IMR-90 (cell line): ENCODE measurements around the gene PRR5L. TPM values are rescaled to one million over a fixed set of nuclear protein-coding genes. Genes with fewer than 3 reads are reported as not detected.

Experiments
- ATAC-seq: fragments of 200-7000 bp; cut with Tn5 transposase; 2 replicates; pipeline ENCODE4 v1.9.1; 2020; ENCODE audit warnings: low read depth, mild to moderate bottlenecking, moderate library complexity
- BruUV-seq: library from RNA; stranded (reverse); fragments of 400-500 nt; replicated peaks from 2 replicates; lab custom pipeline; 2021; lab: Mats Ljungman, UMichigan
- CTCF ChIA-PET: fragments of 300-600 bp; formaldehyde crosslinking; extraction: SDS; loops from one replicate; lab custom pipeline; 2021; ENCODE audit warnings: antibody characterized with exemption; lab: Yijun Ruan, JAX
- POLR2A ChIA-PET: fragments of 300-600 bp; sonication (Branson Sonifier 250); formaldehyde crosslinking; loops from one replicate; lab custom pipeline; 2022; ENCODE audit warnings: antibody characterized with exemption; ENCODE audit not compliant: unreplicated experiment; lab: Charles Lee
- DNase-seq: peaks from one replicate; pipeline ENCODE4 v3.0.0; 2013
- H2AFZ ChIP-seq: replicated peaks from 2 replicates; pipeline ENCODE3; 2013; ENCODE audit warnings: low read length, mild to moderate bottlenecking; ENCODE audit not compliant: poor library complexity
- H2AK5ac ChIP-seq: 2 replicates; pipeline ENCODE4 v1.6.1; 2013; ENCODE audit warnings: low read depth, low read length, inconsistent platforms
- H2AK9ac ChIP-seq: replicated peaks from 2 replicates; pipeline ENCODE3; 2013; ENCODE audit warnings: mild to moderate bottlenecking, low read depth, low read length, moderate library complexity; ENCODE audit not compliant: poor library complexity
- H2BK120ac ChIP-seq: 2 replicates; pipeline ENCODE4 v1.6.1; 2013; ENCODE audit warnings: low read depth, low read length, inconsistent platforms
- H2BK15ac ChIP-seq: 3 replicates; pipeline ENCODE4 v1.6.1; 2013; ENCODE audit warnings: low read depth, low read length, inconsistent platforms
- H2BK20ac ChIP-seq: 2 replicates; pipeline ENCODE4 v1.6.1; 2013; ENCODE audit warnings: low read depth, mild to moderate bottlenecking, inconsistent platforms, low read length, moderate library complexity
- H2BK5ac ChIP-seq: 2 replicates; pipeline ENCODE4 v1.6.1; 2013; ENCODE audit warnings: mild to moderate bottlenecking, low read depth, low read length, inconsistent platforms; ENCODE audit not compliant: poor library complexity, severe bottlenecking
- H3K14ac ChIP-seq: replicated peaks from 2 replicates; pipeline ENCODE4 v1.6.1; 2013; ENCODE audit warnings: low read depth, low read length, inconsistent platforms
- H3K18ac ChIP-seq: 2 replicates; pipeline ENCODE4 v1.6.1; 2013; ENCODE audit warnings: low read depth, low read length, control low read depth
- H3K23ac ChIP-seq: 2 replicates; pipeline ENCODE4 v1.6.1; 2013; ENCODE audit warnings: low read depth, low read length, inconsistent platforms
- H3K27ac ChIP-seq: 2 replicates; pipeline ENCODE4 v1.5.1; 2013; ENCODE audit warnings: mild to moderate bottlenecking, control low read depth, low read length; ENCODE audit not compliant: insufficient read depth
- H3K27me3 ChIP-seq: 2 replicates; pipeline ENCODE4 v1.6.1; 2013; ENCODE audit warnings: low read length; ENCODE audit not compliant: control insufficient read depth, insufficient read depth
- H3K36me3 ChIP-seq: 2 replicates; pipeline ENCODE4 v1.6.1; 2013; ENCODE audit warnings: low read length, mixed read lengths; ENCODE audit not compliant: control insufficient read depth, insufficient read depth
- H3K4ac ChIP-seq: 2 replicates; pipeline ENCODE4 v1.6.1; 2013; ENCODE audit warnings: low read depth, low read length, inconsistent platforms
- H3K4me1 ChIP-seq: 2 replicates; pipeline ENCODE4 v1.6.1; 2013; ENCODE audit warnings: low read length, mixed read lengths; ENCODE audit not compliant: control insufficient read depth, insufficient read depth
- H3K4me2 ChIP-seq: 2 replicates; pipeline ENCODE4 v1.6.1; 2013; ENCODE audit warnings: low read depth, mild to moderate bottlenecking, control low read depth, low read length, moderate library complexity
- H3K4me3 ChIP-seq: 2 replicates; pipeline ENCODE4 v1.5.1; 2013; ENCODE audit warnings: low read depth, mild to moderate bottlenecking, control low read depth, low read length, moderate library complexity; ENCODE audit not compliant: insufficient read depth
- H3K56ac ChIP-seq: 2 replicates; pipeline ENCODE4 v1.6.1; 2013; ENCODE audit warnings: low read length, inconsistent platforms; ENCODE audit not compliant: insufficient read depth; ENCODE audit errors: extremely low read depth
- H3K79me1 ChIP-seq, 2 experiments: 2 replicates each; pipeline ENCODE4 v1.6.1; 2013; ENCODE audit warnings: low read length in 2 of 2, inconsistent platforms in 1 of 2, low read depth in 1 of 2
- H3K9ac ChIP-seq: 2 replicates; pipeline ENCODE4 v1.6.1; 2013; ENCODE audit warnings: low read depth, low read length, control low read depth
- H3K9me1 ChIP-seq: 2 replicates; pipeline ENCODE4 v1.6.1; 2013; ENCODE audit warnings: low read length, inconsistent platforms; ENCODE audit not compliant: insufficient read depth
- H3K9me3 ChIP-seq: 2 replicates; pipeline ENCODE4 v1.6.1; 2013; ENCODE audit warnings: low read length; ENCODE audit not compliant: control insufficient read depth, insufficient read depth
- H4K20me1 ChIP-seq: 2 replicates; pipeline ENCODE4 v1.6.1; 2013; ENCODE audit warnings: low read length, inconsistent platforms; ENCODE audit not compliant: insufficient read depth
- H4K5ac ChIP-seq: 2 replicates; pipeline ENCODE4 v1.6.1; 2013; ENCODE audit warnings: mild to moderate bottlenecking, low read depth, low read length, control low read depth
- H4K8ac ChIP-seq, 2 experiments: 2 replicates each; pipeline ENCODE4 v1.6.1; 2013; ENCODE audit warnings: low read depth in 2 of 2, low read length in 2 of 2, control low read depth in 1 of 2, inconsistent platforms in 1 of 2
- H4K91ac ChIP-seq: 2 replicates; pipeline ENCODE4 v1.6.1; 2013; ENCODE audit warnings: low read depth, low read length, inconsistent platforms; ENCODE audit not compliant: insufficient read depth
- BHLHE40 ChIP-seq: fragments of 150-350 bp; IDR thresholded peaks from 2 replicates; pipeline ENCODE4 v1.6.1; 2016; ENCODE audit warnings: mild to moderate bottlenecking, low read depth, low read length
- CEBPB ChIP-seq: IDR thresholded peaks from 2 replicates; pipeline ENCODE4 v1.6.1; 2012; ENCODE audit warnings: low read depth, low read length, improper control_type of control experiment
- MAFK ChIP-seq: IDR thresholded peaks from 2 replicates; pipeline ENCODE4 v1.6.1; 2012; ENCODE audit warnings: low read depth, low read length, improper control_type of control experiment
- MAZ ChIP-seq: IDR thresholded peaks from 2 replicates; pipeline ENCODE4 v1.6.1; 2012; ENCODE audit warnings: low read depth, mild to moderate bottlenecking, low read length, improper control_type of control experiment, moderate library complexity, borderline replicate concordance
- MXI1 ChIP-seq: IDR thresholded peaks from 2 replicates; pipeline ENCODE4 v1.6.1; 2012; ENCODE audit warnings: low read depth, mild to moderate bottlenecking, low read length, moderate library complexity, borderline replicate concordance
- NFE2L2 ChIP-seq: fragments of 150-350 bp; IDR thresholded peaks from 2 replicates; pipeline ENCODE4 v1.6.1; 2016; ENCODE audit warnings: low read depth, mild to moderate bottlenecking, low read length
- POLR2A ChIP-seq: IDR thresholded peaks from 2 replicates; pipeline ENCODE4 v1.6.1; 2012; ENCODE audit warnings: mild to moderate bottlenecking, low read depth, low read length
- WGBS, 2 experiments: methylation state at CpG; one replicate each; pipeline versions ENCODE4 v1.1.5 to v1.1.7; 2013; ENCODE audit warnings: missing lambda C conversion rate in 2 of 2; ENCODE audit not compliant: insufficient read length in 1 of 2; ENCODE audit errors: extremely low coverage in 2 of 2; 5-methylcytosine and 5-hydroxymethylcytosine counted together
- dilution Hi-C: fragments of 300-500 bp; cut with HindIII; formaldehyde crosslinking; loops from one replicate; pipeline ENCODE4 v1.14.3; 2018; ENCODE audit warnings: low sequenced_read_pairs; ENCODE audit not compliant: unreplicated experiment
- in situ Hi-C: fragments of 300-500 bp; cut with MboI; formaldehyde crosslinking; loops from 3 replicates; pipeline ENCODE4 v1.14.3; 2019; ENCODE audit warnings: low sequenced_read_pairs, inconsistent platforms, mixed read lengths
- intact Hi-C: fragments of 100-400 bp; cut with micrococcal nuclease; formaldehyde crosslinking; loops from 2 replicates; pipeline ENCODE4 v1.10.0; 2022
- polyA plus RNA-seq, 3 experiments: library from polyadenylated mRNA; depleted of rRNA; stranded (reverse); fragments of >200 nt; gene quantifications; 2 replicates each; pipeline ENCODE4 v1.2.3, GENCODE V29; 2012; ENCODE audit warnings: low replicate concordance in 1 of 3
- total RNA-seq: library from RNA; depleted of rRNA; stranded (reverse); fragments of >200 nt; gene quantifications from 2 replicates; pipeline ENCODE4 v1.2.3, GENCODE V29; 2012
- TF ChIP-seq, protein P1 (sequence below): fragments of 150-350 bp; IDR thresholded peaks from 2 replicates; pipeline ENCODE4 v1.6.1; 2017; ENCODE audit warnings: mild to moderate bottlenecking, antibody characterized with exemption, low read length, low read depth
- TF ChIP-seq, protein P2 (sequence below): conservative IDR thresholded peaks from 2 replicates; pipeline ENCODE4 v1.5.1; 2012; ENCODE audit warnings: mild to moderate bottlenecking, low read depth, low read length, improper control_type of control experiment

Gene PRR5L
- total and polyA plus RNA-seq, 2 of the 4 experiments (the other 2 are of a cell fraction), result 2.9 to 3.6 TPM

DNA sequence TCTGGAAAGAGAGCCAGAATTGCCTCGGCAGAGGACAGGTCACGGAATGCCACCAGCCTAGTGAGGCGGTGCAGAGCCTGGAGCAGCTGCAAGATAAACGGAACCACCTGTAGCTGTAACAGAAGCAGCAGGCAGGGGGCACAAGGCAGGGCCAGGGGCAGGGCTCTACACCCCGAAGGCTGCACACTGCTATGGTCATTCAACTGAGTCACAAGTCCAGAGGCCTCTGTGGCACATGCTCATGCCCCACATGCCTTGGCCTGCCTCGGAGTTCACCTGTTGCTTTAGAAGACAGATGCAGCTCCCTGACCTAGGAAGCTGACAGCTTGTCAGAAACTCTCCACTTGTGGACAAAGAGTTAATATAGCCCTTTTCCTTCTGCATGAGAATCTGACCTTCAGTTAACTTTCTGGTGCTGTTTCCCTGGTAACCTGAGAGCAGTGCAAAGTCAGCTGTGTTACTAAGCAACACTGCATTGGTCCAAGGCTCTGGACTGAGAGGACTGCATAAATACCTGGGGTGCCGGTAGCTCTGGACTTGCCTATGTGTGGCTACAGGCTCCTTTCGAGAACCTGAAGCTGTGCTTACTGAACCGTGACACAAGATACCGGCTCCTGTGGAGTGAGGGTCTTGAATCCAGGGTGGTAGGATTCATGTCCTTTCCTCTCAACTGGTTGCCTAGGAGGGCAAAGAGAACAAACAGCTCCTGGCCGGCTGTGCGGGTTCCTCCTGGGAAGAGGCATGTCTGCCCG, 17.4 kb upstream of the PRR5L start:
- Histone ChIP-seq H3K9me1 (peaks cover 5% of the 10 kb centered on the region; the same call in 1 of the 2 replicates), H4K5ac (no peak overlapping the region), H3K4me1 (no peaks in the 10 kb centered on the region), H2AK5ac (no peak overlapping the region), H2AK9ac (no peak overlapping the region), H3K4me3 (no peak overlapping the region), H3K9me3 (no peaks in the 10 kb centered on the region), H2BK15ac (no peak overlapping the region), H2BK5ac (no peak overlapping the region), H3K27me3 (no peaks in the 10 kb centered on the region), H3K56ac (no peak overlapping the region), H3K9ac (no peak overlapping the region), H3K4me2 (no peak overlapping the region), H4K91ac (no peak overlapping the region), H3K36me3 (peaks cover 15% of the 10 kb centered on the region; the same call in 1 of the 2 replicates), H4K8ac (no peak overlapping the region), H3K27ac (no peak overlapping the region), H3K79me1 (peaks cover 10 to 20% of the 10 kb centered on the region in 2 experiments; a peak in 3 of 4 replicates), H4K20me1 (no peaks in the 10 kb centered on the region; the same call in 1 of the 2 replicates), H2BK120ac (no peak overlapping the region), H3K14ac (no peak overlapping the region), H3K18ac (no peak overlapping the region), H3K4ac (no peak overlapping the region), H2BK20ac (no peak overlapping the region), H2AFZ (no peak overlapping the region), H3K23ac (no peak overlapping the region)
- intact Hi-C loops (no loop called here), in situ Hi-C loops (no loop called here), dilution Hi-C loops (no loop called here)
- DNase-seq (peak; percentile 47), ATAC-seq (peak; percentile 75)
- ChIA-PET POLR2A (no interaction called here), CTCF (interaction anchor here (1.2 kb wide), 1 partner anchor 200 kb away, joined by 5 read pairs; no protein-coding TSS in a partner anchor)
- BruUV-seq, result no TSS peak
- 77% methylated on average over 6 of the region's 13 CpGs; no CpG with 5 or more reads in 1 of the 2 experiments for WGBS, 2 experiments
- TF ChIP-seq, protein P1, sequence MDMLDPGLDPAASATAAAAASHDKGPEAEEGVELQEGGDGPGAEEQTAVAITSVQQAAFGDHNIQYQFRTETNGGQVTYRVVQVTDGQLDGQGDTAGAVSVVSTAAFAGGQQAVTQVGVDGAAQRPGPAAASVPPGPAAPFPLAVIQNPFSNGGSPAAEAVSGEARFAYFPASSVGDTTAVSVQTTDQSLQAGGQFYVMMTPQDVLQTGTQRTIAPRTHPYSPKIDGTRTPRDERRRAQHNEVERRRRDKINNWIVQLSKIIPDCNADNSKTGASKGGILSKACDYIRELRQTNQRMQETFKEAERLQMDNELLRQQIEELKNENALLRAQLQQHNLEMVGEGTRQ, result no peak
- no peak for TF ChIP-seq MXI1
- TF ChIP-seq MAFK, result no peak
- TF ChIP-seq POLR2A, result no peak
- TF ChIP-seq, protein P2, sequence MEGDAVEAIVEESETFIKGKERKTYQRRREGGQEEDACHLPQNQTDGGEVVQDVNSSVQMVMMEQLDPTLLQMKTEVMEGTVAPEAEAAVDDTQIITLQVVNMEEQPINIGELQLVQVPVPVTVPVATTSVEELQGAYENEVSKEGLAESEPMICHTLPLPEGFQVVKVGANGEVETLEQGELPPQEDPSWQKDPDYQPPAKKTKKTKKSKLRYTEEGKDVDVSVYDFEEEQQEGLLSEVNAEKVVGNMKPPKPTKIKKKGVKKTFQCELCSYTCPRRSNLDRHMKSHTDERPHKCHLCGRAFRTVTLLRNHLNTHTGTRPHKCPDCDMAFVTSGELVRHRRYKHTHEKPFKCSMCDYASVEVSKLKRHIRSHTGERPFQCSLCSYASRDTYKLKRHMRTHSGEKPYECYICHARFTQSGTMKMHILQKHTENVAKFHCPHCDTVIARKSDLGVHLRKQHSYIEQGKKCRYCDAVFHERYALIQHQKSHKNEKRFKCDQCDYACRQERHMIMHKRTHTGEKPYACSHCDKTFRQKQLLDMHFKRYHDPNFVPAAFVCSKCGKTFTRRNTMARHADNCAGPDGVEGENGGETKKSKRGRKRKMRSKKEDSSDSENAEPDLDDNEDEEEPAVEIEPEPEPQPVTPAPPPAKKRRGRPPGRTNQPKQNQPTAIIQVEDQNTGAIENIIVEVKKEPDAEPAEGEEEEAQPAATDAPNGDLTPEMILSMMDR, result no peak
- TF ChIP-seq NFE2L2, result no peak
- TF ChIP-seq CEBPB, result no peak
- TF ChIP-seq BHLHE40, result no peak
- TF ChIP-seq MAZ, result no peak
